ENCODE results near the gene DNAJB2.
"Not testable (repeated sequence)": the region's sequence is repeated elsewhere in the genome, so short reads cannot be mapped to it uniquely, and the experiment has no call there.

DNAJB2 gene

DNA sequence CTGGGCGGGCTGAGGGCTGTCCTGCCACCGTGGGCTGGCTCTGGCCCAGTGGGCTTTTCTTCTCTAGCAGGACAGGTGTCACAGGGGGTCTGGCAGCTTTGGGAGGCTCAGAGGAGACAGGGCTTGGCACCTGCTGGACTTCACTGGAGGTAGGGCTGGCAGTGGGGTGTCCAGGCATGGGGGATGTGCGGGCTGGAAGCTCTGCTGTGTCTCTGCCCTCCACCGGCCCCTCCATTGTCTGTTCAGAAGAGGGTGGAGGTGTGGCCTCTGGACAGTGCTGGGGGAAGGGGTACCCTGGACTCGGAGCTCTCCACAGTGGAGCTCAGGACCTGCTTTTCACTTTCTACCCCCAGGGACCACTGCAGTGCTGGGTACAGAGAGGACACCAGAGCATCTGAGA lies 20.9 kb downstream of the DNAJB2 start:
- no peak for DNase-seq (ENCODE audit: low read depth in 2 of 2)

DNA sequence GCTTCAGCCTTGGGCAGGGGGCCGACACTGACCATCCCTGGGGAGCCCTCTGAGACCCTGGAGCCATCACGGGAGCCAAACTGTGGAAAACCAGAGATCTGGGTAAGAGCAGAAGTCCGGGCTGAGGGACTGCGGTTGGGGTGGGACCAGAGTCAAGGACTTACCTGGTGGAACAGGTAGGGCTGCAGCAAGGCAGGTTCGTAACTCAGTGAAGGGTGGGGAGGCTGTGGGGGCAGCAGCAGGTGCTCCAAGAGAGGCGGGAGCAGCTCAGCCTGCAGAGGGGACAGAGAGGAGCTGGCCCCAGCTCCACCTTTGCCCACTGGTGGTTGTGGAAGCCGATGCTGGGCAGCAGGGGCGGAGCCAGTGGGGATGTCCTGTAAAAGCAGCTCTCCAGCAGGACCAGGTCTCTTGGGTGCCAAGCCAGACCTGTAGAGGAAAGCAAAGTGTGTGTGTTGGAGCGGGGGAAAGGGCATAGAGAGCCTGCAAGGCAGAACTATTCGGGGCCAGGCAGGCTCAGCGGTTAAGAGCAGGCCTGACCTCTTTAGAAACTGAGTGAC lies 23.3 kb downstream of the DNAJB2 start:
- no peak for DNase-seq (ENCODE audit: low read depth in 2 of 2)

DNA sequence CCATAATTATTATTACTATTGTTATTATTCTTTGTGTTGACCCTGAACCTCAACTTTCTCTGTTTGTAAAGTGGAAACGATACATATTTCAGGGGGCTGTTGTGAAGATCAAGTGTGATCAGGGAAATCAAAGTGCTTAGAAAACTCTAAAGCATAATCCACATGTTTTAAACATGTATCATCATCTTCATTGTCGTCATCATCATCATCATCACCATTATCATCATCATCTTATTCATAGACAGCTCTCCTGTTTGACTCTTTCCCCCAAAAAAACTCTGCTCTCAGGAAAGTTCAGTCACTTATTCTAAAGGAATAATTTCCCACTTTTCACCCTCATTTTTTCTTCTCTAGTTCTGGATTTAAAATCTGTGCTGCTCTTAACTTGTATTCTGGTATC lies 25.1 kb downstream of the DNAJB2 start:
- DNase-seq (ENCODE audit: low read depth in 2 of 2), result no peak

DNA sequence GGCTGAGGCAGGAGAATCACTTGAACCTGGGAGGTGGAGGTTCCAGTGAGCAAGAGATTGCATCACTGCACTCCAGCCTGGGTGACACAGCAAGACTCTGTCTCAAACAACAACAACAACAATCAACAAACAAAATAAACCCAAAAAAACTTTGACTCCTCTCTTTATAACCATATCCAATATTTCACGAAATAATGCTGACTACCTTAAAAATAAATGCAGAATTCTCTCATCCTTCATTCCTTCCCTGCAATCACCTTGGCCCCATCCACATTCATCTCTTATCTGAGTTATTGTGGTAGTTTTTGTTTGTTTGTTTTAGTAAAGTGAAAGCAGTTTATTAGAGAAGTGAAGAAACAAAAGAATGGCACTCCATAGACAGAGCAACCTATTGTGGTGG lies 26.9 kb downstream of the DNAJB2 start:
- no peak for DNase-seq (ENCODE audit: low read depth in 2 of 2)

DNA sequence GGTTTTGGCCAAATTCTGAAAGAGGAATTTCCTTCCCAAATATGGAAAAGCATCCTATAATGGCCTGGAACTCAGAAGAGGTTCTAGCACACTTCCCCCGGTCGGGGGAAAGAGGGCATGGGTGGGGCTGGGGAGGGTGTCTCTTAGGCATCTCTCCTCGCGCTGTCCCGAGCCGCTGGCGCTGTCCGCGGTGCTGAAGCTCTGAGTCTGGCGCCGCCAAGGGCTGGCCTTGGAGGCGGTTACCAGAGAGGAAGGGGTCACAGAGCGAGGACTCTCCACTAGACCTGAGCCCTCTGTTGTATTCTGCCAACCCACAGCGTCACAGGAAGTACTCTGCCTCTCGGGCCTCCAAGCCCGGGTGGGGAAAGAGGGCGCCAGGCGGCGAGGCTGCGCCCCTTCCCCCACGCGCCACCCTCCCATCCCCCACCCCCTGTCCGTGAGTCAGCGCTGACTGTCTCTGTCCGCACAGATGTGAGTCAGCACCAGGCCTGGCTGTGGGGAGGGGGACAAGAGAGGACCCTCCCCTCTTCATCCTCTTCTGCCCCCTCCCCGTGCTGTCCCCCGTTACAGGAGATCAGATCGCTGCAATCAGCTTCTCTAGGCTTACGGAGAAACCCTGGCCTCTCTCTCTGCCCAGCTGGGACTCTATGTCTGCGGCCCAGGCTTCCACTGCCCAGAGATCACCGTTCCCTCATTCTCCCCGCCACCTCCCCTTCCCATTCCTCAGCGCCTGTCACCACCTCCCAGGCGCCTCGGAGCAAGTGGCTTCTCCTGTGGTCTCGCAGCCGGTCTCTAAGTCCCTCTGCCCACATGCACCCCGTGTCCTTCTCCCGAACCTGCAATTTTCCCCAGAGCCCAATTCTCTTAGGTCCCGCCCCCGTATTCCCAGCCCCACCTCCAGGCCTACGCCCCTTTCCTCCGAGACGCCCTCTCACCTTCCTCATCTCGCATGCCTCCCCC lies 29.3 kb downstream of the DNAJB2 start:
- peak in 1 of 2 donors; percentile 55 for DNase-seq (ENCODE audit: low read depth in 2 of 2)

DNA sequence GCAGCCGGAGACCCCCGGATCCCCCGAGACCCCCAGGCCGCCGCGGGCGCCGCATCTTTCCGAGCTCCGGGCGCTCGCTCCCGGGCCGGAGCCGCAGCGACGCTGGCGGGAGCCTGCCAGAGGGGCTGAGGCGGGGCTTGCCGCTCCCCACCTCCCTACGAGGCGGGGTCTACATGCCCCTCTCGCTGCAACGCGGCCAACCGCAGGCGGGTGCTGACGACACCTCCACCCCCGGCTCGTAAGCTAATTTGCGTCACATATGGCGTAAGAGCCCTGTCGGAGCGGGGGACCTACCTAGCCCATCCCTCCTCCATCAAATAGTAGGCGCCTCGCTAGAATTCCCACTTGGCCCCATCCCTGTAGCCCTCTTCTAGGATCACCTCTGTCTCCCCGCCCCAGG lies 30.1 kb downstream of the DNAJB2 start, which contains the start of gene PTPRN:
Gene PTPRN (minus strand): TSS at position 124 of the 400 bp plus-strand sequence. CDS start 69 bp downstream, at position 55.
- DNase-seq (ENCODE audit: low read depth in 2 of 2), result no peak

DNA sequence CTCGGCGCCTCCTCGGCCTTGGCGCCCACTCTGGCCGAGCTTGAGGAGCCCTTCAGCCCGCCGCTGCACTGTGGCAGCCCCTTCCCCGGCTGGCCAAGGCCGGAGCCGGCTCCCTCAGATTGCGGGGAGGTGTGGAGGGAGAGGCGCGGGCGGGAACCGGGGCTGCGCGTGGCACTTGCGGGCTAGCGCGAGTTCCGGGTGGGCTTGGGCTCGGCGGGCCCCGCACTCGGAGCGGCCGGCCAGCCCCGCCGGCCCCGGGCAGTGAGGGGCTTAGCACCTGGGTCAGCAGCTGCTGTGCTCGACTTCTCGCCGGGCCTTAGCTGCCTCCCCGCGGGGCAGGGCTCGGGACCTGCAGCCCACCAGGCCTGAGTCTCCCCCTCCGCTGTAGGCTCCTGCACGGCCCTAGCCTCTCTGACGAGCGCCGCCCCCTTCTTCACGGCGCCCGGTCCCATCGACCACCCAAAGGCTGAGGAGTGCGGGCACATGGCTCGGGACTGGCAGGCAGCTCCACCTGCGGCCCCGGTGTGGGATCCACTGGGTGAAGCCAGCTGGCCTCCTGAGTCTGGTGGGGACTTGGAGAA lies 33.6 kb downstream of the DNAJB2 start:
- not testable (repeated sequence) for DNase-seq (ENCODE audit: low read depth in 2 of 2)

DNA sequence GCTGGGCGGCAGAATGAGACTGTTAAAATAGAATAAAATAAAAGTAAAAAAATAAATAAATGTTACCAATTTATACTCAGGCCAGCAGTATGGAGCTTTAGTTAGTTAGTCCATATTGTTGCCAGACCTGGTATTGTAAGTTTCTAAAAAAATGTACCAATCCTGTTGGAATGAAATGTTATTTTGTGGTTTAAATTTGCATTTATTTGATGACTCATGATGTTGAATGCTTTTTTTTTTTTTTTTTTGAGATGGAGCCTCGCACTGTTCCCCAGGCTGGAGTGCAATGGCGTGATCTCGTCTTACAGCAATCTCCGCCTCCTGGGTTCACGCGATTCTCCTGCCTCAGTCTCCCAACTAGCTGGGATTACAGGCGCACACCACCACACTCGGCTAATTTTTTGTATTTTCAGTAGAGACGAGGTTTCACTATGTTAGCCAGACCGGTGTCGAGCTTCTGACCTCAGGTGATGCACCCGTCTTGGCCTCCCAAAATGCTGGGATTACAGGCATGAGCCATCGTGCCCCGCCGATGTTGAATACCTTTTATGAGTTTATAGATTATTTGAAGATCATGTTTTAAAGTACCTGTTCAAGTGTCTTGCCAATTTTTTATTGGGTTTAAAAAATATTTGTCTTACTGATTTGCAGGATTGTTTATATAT lies 35.8 kb downstream of the DNAJB2 start:
- no peak for DNase-seq (ENCODE audit: low read depth in 2 of 2)

DNA sequence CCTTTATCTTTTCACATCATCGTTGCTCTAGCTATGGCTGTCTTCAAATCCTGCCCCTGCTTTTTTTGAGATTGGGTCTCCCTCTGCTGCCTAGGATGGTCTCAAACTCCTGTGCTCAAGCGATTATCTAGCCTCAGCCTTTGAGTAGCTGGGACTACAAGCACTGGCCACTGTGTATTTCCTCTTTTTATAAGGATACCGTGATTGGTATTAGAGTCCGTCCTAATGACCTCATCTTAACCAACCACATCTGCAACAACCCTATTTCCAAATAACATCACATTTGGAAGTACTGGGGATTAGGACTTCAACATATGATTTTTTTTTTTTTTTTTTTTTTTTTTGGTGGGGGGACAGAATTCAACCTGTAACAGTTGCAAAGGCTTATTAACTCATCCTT lies 44.3 kb downstream of the DNAJB2 start:
- no peak for DNase-seq (ENCODE audit: low read depth in 2 of 2)

DNA sequence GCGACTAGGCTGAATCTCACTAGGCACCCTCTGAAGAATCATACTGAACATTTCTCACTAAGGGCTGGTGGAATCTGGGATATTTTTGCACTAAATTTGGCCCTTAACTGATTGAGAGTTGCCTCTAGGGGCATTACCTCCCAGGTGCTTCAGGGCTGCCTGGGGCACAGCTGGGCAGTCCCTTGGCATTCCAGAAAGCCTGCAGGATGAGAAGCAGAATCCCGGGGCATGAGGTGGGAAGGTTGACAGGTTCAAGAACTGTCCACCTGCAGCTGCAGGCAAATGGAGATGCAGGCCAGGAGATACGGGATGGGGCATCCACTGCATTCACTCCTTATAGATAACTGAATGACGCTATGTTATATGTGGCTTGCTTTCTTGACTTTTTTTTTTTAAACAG lies 46.0 kb downstream of the DNAJB2 start:
- no peak for DNase-seq (ENCODE audit: low read depth in 2 of 2)

DNA sequence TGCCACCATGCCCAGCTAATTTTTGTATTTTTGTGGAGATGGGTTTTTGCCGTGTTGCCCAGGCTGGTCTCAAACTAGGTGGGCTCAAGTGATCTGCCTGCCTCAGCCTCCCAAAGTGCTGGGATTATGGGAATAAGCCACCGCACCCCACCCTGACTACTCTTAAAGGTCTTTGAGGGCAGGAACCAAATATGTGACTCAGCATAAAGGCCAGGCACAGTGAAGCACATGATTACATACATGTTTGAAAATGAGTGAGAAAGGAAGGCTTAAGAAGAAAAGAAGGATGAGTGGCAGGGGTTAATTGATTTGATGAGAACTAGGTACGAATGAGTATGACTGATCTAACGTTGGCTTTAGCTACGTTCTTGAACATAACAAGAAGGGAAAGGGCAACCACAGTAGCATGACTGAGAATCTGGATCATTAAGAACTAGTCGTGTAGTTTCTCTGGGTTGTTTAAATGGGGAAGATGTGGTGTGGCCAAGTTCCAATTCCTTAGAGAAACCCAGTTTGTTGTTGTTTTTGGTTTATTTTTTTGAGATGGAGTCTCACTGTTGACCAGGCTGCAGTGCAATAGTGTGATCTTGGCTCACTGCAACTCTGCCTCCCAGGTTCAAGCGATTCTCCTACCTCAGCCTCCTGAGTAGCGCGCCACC lies 46.6 kb downstream of the DNAJB2 start:
- DNase-seq (ENCODE audit: low read depth in 2 of 2), result no peak

DNA sequence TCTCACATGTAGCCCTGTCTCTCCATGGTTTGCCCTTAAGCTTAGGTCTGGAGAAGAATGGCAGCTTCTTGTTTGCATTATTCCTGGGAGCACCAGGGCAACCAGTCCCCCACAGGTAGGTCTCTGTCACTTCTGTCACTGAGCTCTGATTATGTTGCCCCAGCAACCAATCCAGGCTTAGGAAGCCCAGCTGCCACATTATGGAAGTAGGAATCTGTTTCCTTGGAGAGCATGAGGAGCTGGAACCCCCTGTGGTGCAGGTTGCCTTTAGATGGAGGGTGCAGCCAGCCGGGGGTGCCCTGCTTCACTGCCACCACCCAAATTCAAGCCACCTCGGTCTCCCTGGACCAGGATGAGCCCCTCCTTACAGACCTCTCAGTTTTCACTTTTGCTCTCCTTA lies 48.6 kb downstream of the DNAJB2 start:
- no peak for DNase-seq (ENCODE audit: low read depth in 2 of 2)

DNA sequence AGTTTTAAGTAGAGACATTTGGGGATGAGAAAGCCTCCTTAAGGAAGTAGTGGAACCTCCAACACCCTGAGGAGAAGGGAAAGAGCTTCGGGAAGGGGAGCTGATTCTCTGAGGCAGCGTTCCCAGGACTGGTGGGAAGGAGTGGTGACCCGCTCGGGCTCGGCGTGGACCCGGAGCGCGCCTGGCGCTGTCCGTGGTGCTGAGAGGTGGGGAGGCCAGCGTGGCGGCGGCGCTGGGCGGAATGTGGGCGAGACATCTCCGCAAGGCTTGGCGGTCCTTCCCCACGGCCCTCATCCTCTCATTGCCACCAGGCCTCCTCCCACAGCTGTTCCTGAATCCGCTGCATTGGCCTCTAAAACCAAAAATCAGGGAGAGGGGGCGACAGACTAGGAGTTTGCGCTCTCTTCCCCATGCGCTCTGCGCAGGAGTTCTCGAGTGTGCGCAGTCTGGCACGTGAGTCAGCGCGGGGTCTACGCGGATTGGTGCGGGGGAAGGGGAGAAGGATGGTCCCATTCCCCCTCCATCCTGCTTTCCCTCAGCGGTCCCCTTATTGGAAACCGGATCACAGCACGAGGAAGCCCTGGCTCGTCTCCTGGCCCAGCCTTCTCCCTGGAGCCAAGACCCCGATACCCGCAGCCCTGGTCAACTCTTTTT lies 52.5 kb downstream of the DNAJB2 start:
- DNase-seq (ENCODE audit: low read depth in 2 of 2), result peak in 1 of 2 donors; percentile 3

DNA sequence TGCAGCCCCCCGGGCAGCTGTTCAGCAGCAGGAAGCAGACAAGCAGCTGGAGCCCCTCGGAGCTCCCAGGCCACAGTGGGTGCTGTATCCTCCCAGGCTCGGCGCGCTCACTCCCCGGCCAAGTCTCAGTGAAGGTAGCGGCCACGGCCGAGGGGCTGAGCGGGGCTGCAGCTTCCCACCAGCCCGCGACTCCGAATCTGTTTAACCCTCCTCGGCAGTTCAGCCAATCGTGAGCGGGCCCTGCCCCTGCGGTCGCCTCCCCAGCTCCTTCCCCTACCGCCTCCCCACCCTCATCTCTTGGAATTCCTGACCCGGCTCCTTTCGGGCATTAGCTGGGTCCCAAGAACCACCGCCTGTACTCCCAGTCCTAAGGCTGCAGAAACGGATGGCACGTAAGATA lies 53.4 kb downstream of the DNAJB2 start, which contains the start of gene RESP18:
Gene RESP18 (minus strand): TSS at position 203 of the 400 bp plus-strand sequence.
- no peak for DNase-seq (ENCODE audit: low read depth in 2 of 2)

DNA sequence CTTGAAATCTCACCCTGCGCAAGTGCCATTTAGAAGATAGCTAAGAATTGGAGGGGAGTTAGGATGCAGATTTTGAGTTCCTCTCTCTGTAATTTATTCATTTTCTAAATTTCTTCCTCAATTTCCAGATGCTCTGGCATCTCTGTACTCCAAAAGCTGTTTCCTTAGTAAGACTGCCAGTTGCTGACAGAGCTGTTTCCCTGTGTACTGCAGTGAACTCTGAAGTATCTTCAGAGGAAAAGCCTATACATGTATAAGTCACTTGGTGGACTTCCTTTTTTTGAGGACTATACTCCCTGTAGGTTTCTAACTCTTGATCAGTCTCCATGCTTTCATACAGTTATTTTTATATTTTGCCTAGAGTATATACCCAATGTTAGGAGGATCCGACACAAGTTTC lies 54.9 kb downstream of the DNAJB2 start:
- no peak for DNase-seq (ENCODE audit: low read depth in 2 of 2)

DNA sequence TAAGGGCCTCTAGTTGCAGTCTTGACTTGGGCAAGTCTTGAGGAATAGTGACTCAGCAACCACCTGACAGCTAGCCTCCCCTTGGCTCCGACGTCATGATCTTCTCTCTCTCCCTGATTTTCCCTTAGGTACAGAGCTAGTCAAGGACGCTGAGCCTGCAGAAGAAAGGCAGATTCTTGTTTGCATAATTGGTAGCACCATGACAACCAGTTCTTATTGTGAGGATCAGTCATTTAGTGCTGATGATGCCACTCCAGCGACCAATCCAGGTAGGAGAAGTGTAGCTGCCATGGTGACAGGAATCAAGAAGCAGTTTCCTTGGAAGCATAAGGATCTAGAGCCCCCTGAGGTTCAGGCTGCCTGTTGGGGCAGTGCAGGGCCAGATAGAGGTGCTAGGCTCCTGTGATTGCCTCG lies 56.2 kb downstream of the DNAJB2 start:
- DNase-seq (ENCODE audit: low read depth in 2 of 2), result no peak

Data from stimulated activated CD4-positive, alpha-beta T cell treated with anti-CD3 and anti-CD28 coated beads, Interleukin-1b, Interleukin-23, amount 100 ng/mL, for 1 hour (primary cell).